Measurements from ENCODE around the gene RHOXF2B. TPM values are rescaled to one million over a fixed set of nuclear protein-coding genes. Genes with fewer than 3 reads are reported as not detected.

Gene RHOXF2B
- total RNA-seq, 3 donors from 2014 or later (not counting 1 experiment from before 2014, with no cell fraction given): not detected

DNA sequence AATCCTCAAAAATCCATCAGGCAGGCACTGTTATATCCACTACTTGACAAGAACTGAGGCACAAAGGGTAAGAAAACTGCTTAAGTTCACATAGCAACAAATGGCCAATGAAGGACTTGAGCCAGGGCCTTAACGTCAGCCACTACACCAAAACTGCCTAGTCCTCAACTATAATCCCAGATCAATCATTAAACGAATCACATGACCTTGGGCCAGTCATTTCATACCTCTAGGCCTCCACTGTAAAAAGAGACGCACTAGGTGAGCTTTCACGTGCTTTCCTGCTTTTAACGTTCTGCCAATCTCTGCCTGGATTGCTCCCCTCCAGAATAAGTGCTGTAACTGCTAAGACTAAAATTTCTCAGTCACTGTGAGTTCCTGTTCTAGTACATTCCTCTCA, 54.7 kb downstream of the RHOXF2B start:
- ATAC-seq (no peak), DNase-seq (no peak)
- no peak overlapping the region for H3K4me3 ChIP-seq (ENCODE audit: low read length)
- Mint-ChIP-seq H3K36me3 (no peaks in the 10 kb centered on the region), H3K27me3 (ENCODE audit: low read depth in 2 of 2) (peaks cover 11 to 23% of the 10 kb centered on the region in 2 donors), H3K4me3 (no peak overlapping the region), H3K4me1 (no peaks in the 10 kb centered on the region), H3K27ac (no peak overlapping the region), H3K9me3 (no peaks in the 10 kb centered on the region)
- no peaks in the 10 kb centered on the region for H3K9me3 ChIP-seq (ENCODE audit: control insufficient read depth, insufficient read depth, low read length)
- no peaks in the 10 kb centered on the region for H3K4me1 ChIP-seq (ENCODE audit: control insufficient read depth, insufficient read depth, low read length)
- no peaks in the 10 kb centered on the region for H3K27me3 ChIP-seq (ENCODE audit: control insufficient read depth, insufficient read depth, low read length)
- no peak overlapping the region for H3K27ac ChIP-seq (ENCODE audit: low read length)
- TF ChIP-seq, protein P1, sequence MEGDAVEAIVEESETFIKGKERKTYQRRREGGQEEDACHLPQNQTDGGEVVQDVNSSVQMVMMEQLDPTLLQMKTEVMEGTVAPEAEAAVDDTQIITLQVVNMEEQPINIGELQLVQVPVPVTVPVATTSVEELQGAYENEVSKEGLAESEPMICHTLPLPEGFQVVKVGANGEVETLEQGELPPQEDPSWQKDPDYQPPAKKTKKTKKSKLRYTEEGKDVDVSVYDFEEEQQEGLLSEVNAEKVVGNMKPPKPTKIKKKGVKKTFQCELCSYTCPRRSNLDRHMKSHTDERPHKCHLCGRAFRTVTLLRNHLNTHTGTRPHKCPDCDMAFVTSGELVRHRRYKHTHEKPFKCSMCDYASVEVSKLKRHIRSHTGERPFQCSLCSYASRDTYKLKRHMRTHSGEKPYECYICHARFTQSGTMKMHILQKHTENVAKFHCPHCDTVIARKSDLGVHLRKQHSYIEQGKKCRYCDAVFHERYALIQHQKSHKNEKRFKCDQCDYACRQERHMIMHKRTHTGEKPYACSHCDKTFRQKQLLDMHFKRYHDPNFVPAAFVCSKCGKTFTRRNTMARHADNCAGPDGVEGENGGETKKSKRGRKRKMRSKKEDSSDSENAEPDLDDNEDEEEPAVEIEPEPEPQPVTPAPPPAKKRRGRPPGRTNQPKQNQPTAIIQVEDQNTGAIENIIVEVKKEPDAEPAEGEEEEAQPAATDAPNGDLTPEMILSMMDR (IDR thresholded peaks at IDR 0.05): no peak
- intact Hi-C loops (cut with micrococcal nuclease): no loop called here
- H3K36me3 ChIP-seq (ENCODE audit: control insufficient read depth, insufficient read depth, low read length): no peaks in the 10 kb centered on the region
- 79% methylated on average over 5 of the region's 5 CpGs for WGBS (ENCODE audit: insufficient coverage)

Other genes with a start within 250 kb of the RHOXF2B start
- gene UPF3B, start 224.7 kb downstream of the RHOXF2B start, total RNA-seq: 10 to 100 TPM in 2 of 3 donors, 1 to 10 TPM in 1; 9.3 to 16.4 (median 12.4) TPM
- 10 to 100 TPM; 29.6 to 45.9 (median 34.7) TPM for gene RNF113A, start 206.0 kb downstream of the RHOXF2B start, total RNA-seq
- 10 to 100 TPM; 43.6 to 56.8 (median 54.9) TPM for gene NDUFA1, start 205.9 kb downstream of the RHOXF2B start, total RNA-seq
- not detected for gene AKAP14, start 181.8 kb downstream of the RHOXF2B start, total RNA-seq
- 10 to 100 TPM; 14.7 to 20.0 (median 15.4) TPM for gene NKAP, start 133.9 kb downstream of the RHOXF2B start, total RNA-seq
- gene RHOXF1, start 38.2 kb upstream of the RHOXF2B start, total RNA-seq: 1 to 10 TPM in 2 of 3 donors, not detected in 1; 1.4 to 2.6 TPM
- gene RHOXF2, start 80.9 kb upstream of the RHOXF2B start, total RNA-seq: not detected
- 10 to 100 TPM; 28.6 to 33.3 (median 29.2) TPM for gene ZBTB33, start 173.1 kb upstream of the RHOXF2B start, total RNA-seq
- gene TMEM255A, start 233.8 kb upstream of the RHOXF2B start, total RNA-seq: 1 to 10 TPM in 2 of 3 donors, under 1 TPM in 1; 0.66 to 1.5 (median 1.4) TPM

Measured in natural killer cell (primary cell).